Mesendoderm (in vitro differentiated cells): Measurements from ENCODE around the gene PTPN2.

ENCODE experiments used
- DNase-seq: peaks from one replicate; pipeline ENCODE4 v3.0.0; 2013
- H2AK5ac ChIP-seq: 2 replicates; pipeline ENCODE4 v1.6.1; 2013; ENCODE audit warnings: low read length, inconsistent platforms
- H2BK120ac ChIP-seq: 2 replicates; pipeline ENCODE4 v1.6.1; 2013; ENCODE audit warnings: low read depth, mild to moderate bottlenecking, low read length, moderate library complexity, mixed read lengths
- H2BK15ac ChIP-seq: replicated peaks from 2 replicates; pipeline ENCODE4 v1.6.1; 2013; ENCODE audit warnings: low read depth, mild to moderate bottlenecking, moderate library complexity
- H2BK5ac ChIP-seq: 2 replicates; pipeline ENCODE4 v1.6.1; 2013; ENCODE audit warnings: low read length, inconsistent platforms
- H3K18ac ChIP-seq: 2 replicates; pipeline ENCODE4 v1.6.1; 2013; ENCODE audit warnings: mild to moderate bottlenecking, low read length, mixed read lengths
- H3K23ac ChIP-seq: one replicate; pipeline ENCODE4 v1.6.1; 2013; ENCODE audit warnings: low read length
- H3K27ac ChIP-seq: 2 replicates; pipeline ENCODE4 v1.5.1; 2013; ENCODE audit warnings: low read depth, mild to moderate bottlenecking, inconsistent platforms, low read length, moderate library complexity
- H3K27me3 ChIP-seq: 2 replicates; pipeline ENCODE4 v1.6.1; 2013; ENCODE audit warnings: low read length, control low read depth, mild to moderate bottlenecking, inconsistent platforms; ENCODE audit not compliant: insufficient read depth, poor library complexity
- H3K36me3 ChIP-seq: 2 replicates; pipeline ENCODE4 v1.6.1; 2013; ENCODE audit warnings: low read length, inconsistent platforms; ENCODE audit not compliant: control insufficient read depth, insufficient read depth
- H3K4ac ChIP-seq: one replicate; pipeline ENCODE4 v1.6.1; 2013; ENCODE audit warnings: low read depth, mild to moderate bottlenecking, low read length, moderate library complexity
- H3K4me1 ChIP-seq: 2 replicates; pipeline ENCODE4 v1.6.1; 2013; ENCODE audit warnings: low read depth, low read length, inconsistent platforms; ENCODE audit not compliant: control insufficient read depth
- H3K4me2 ChIP-seq: 2 replicates; pipeline ENCODE4 v1.6.1; 2013; ENCODE audit warnings: low read length
- H3K4me3 ChIP-seq: 2 replicates; pipeline ENCODE4 v1.5.1; 2013; ENCODE audit warnings: mild to moderate bottlenecking, low read length
- H3K56ac ChIP-seq: one replicate; pipeline ENCODE4 v1.6.1; 2013; ENCODE audit warnings: low read length
- H3K79me1 ChIP-seq: 2 replicates; pipeline ENCODE4 v1.6.1; 2013; ENCODE audit warnings: low read length, inconsistent platforms
- H3K79me2 ChIP-seq: 2 replicates; pipeline ENCODE4 v1.6.1; 2013; ENCODE audit warnings: mild to moderate bottlenecking, low read length; ENCODE audit not compliant: control insufficient read depth, insufficient read depth
- H3K9ac ChIP-seq: 2 replicates; pipeline ENCODE4 v1.6.1; 2013; ENCODE audit warnings: low read length, inconsistent platforms
- H4K5ac ChIP-seq: one replicate; pipeline ENCODE4 v1.6.1; 2013; ENCODE audit warnings: low read length
- H4K8ac ChIP-seq: one replicate; pipeline ENCODE4 v1.6.1; 2013; ENCODE audit warnings: low read depth, mild to moderate bottlenecking, control low read depth, low read length, moderate library complexity
- WGBS: extraction: QIAGEN DNeasy Blood & Tissue Kit; methylation state at CpG from one replicate; pipeline ENCODE4 v1.1.7; 2013; ENCODE audit warnings: low lambda C conversion rate, missing lambda C conversion rate; ENCODE audit not compliant: insufficient coverage; ENCODE audit errors: extremely low coverage; 5-methylcytosine and 5-hydroxymethylcytosine counted together

PTPN2 gene

GRCh38 chr18:12862467-12862866 is 21.6 kb downstream of the PTPN2 start:
- H3K56ac ChIP-seq = peak overlapping the region; percentile 44
- H3K27ac ChIP-seq = no peak overlapping the region
- WGBS = no CpG with 5 or more reads among the region's 2 CpGs

DNA sequence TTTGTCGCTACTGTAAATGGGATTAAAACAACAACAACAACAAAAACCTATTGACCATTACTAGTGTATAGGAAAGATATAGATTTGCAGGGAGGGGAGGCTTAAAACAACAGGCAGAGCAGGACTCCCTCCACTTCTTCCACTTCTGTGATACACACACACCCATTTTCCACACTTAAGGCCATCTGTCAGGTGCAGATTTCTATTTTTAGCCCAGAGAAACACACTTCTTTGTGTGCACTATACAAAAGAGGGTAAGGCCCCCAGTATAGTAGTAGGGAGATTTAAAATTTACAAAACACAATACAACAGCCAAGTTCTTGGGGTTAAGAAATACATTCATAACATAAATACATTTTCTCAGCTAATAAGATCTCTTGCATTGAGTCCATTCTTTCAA is 22.4 kb downstream of the PTPN2 start:
- Histone ChIP-seq H3K4me2 (no peak overlapping the region), H3K4ac (no peak overlapping the region), H3K27ac (no peak overlapping the region)

More at GRCh38 chr18:12862467-12862866, 21.6 kb downstream of the PTPN2 start:
- no peak overlapping the region for H3K4me2 ChIP-seq
- no peak overlapping the region for H3K4ac ChIP-seq
- no peak overlapping the region for H4K5ac ChIP-seq
- peaks cover 2% of the 10 kb centered on the region for H3K79me1 ChIP-seq
- H3K9ac ChIP-seq = peak overlapping the region; percentile 33
- H2BK120ac ChIP-seq = no peak overlapping the region
- H3K79me2 ChIP-seq = peaks cover 30% of the 10 kb centered on the region
- no peak overlapping the region for H3K4me3 ChIP-seq
- no peak overlapping the region for H2AK5ac ChIP-seq
- H3K23ac ChIP-seq = no peak overlapping the region
- no peak overlapping the region for H2BK5ac ChIP-seq
- no peak overlapping the region for H4K8ac ChIP-seq
- H2BK15ac ChIP-seq = no peak overlapping the region
- H3K18ac ChIP-seq = no peak overlapping the region
- peaks cover 5% of the 10 kb centered on the region for H3K4me1 ChIP-seq
- DNase-seq = peak; percentile 98
- H3K36me3 ChIP-seq = no peaks in the 10 kb centered on the region
- H3K27me3 ChIP-seq = no peaks in the 10 kb centered on the region

DNA sequence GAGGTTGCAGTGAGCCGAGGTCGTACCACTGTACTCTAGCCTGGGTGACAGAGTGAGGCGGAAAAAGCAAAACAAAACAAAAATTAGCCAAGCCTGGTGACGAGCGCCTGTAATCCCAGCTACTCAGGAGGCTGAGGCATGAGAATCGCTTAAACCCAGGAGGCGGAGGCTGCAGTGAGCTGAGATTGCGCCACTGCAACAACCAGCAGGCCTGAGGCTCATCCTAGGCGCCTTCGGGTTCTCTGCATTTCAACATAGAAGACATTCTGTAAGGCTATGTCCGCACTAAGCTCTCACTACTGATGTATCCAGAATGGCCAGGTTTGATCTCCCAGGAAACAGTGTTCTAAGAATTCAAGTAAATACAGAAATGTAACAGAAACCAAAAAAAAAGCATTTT is 23.5 kb downstream of the PTPN2 start:
- Histone ChIP-seq H3K79me1 (peaks cover 9% of the 10 kb centered on the region), H3K23ac (no peak overlapping the region), H3K4ac (no peak overlapping the region), H3K4me3 (no peak overlapping the region), H2AK5ac (no peak overlapping the region), H3K18ac (no peak overlapping the region), H3K79me2 (peaks cover 36% of the 10 kb centered on the region), H3K27ac (no peak overlapping the region), H2BK5ac (no peak overlapping the region), H3K4me1 (peaks cover 5% of the 10 kb centered on the region), H2BK120ac (no peak overlapping the region), H2BK15ac (no peak overlapping the region), H3K4me2 (no peak overlapping the region), H4K8ac (no peak overlapping the region), H3K27me3 (no peaks in the 10 kb centered on the region), H4K5ac (no peak overlapping the region), H3K56ac (no peak overlapping the region), H3K9ac (no peak overlapping the region), H3K36me3 (no peaks in the 10 kb centered on the region)
- DNase-seq = no peak
- no CpG with 5 or more reads among the region's 11 CpGs for WGBS

More for the DNA sequence above, 22.4 kb downstream of the PTPN2 start:
- DNase-seq = no peak
- H2AK5ac ChIP-seq = no peak overlapping the region
- H3K27me3 ChIP-seq = no peaks in the 10 kb centered on the region
- H3K23ac ChIP-seq = no peak overlapping the region
- H3K36me3 ChIP-seq = no peaks in the 10 kb centered on the region
- H3K4me3 ChIP-seq = no peak overlapping the region
- H2BK5ac ChIP-seq = no peak overlapping the region
- peaks cover 5% of the 10 kb centered on the region for H3K4me1 ChIP-seq
- H4K5ac ChIP-seq = no peak overlapping the region
- no peak overlapping the region for H3K9ac ChIP-seq
- no peak overlapping the region for H2BK15ac ChIP-seq
- H3K56ac ChIP-seq = no peak overlapping the region
- H2BK120ac ChIP-seq = no peak overlapping the region
- WGBS = no CpG with 5 or more reads among the region's 1 CpG
- H4K8ac ChIP-seq = no peak overlapping the region
- peaks cover 30% of the 10 kb centered on the region for H3K79me2 ChIP-seq
- peaks cover 3% of the 10 kb centered on the region for H3K79me1 ChIP-seq
- H3K18ac ChIP-seq = no peak overlapping the region

- Histone ChIP-seq H3K36me3 (no peaks in the 10 kb centered on the region), H3K79me1 (peaks cover 15% of the 10 kb centered on the region), H3K4me3 (no peak overlapping the region), H2BK120ac (no peak overlapping the region), H2AK5ac (no peak overlapping the region), H3K27me3 (no peaks in the 10 kb centered on the region), H3K9ac (no peak overlapping the region), H3K4me2 (no peak overlapping the region), H3K27ac (no peak overlapping the region), H3K18ac (no peak overlapping the region), H3K4me1 (peaks cover 5% of the 10 kb centered on the region), H4K5ac (no peak overlapping the region), H4K8ac (no peak overlapping the region), H3K79me2 (peaks cover 35% of the 10 kb centered on the region), H3K56ac (no peak overlapping the region), H2BK5ac (no peak overlapping the region), H3K4ac (no peak overlapping the region), H2BK15ac (no peak overlapping the region), H3K23ac (no peak overlapping the region)
- 100% methylated on average over 3 of the region's 5 CpGs for WGBS
- no peak for DNase-seq
Measured at GRCh38 chr18:12858991-12859390, 25.0 kb downstream of the PTPN2 start.

DNA sequence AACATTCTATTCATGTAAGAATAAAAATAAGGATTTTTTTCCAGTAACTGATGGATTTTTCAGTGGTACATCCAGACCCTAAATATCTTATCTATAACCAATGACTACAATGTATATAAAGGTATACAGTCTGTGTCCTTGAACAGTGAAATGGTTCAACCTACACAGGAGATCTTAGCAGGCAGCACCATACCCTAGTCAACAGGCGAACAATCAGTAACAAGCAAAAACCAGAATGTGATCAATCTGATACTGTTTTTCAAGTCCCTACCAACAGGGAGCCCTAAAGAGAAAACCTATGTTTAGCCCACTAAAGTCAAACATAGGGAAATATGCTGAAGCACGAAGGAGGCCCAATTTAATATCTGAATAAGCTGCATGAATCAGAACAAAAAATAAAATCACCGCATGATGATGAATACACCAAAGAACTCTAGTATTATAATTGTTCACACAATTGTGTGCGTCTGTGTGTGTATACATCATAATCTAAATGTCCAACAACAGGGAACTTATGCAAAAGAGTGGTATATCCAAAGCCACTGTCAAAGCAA is 26.0 kb downstream of the PTPN2 start:
- DNase-seq = no peak
- no peaks in the 10 kb centered on the region for H3K27me3 ChIP-seq
- no peak overlapping the region for H2BK120ac ChIP-seq
- no peak overlapping the region for H3K56ac ChIP-seq
- peaks cover 38% of the 10 kb centered on the region for H3K79me2 ChIP-seq
- no peak overlapping the region for H2AK5ac ChIP-seq
- no peak overlapping the region for H2BK15ac ChIP-seq
- no peak overlapping the region for H3K23ac ChIP-seq
- H3K4ac ChIP-seq = no peak overlapping the region
- peaks cover 5% of the 10 kb centered on the region for H3K4me1 ChIP-seq
- no peak overlapping the region for H3K9ac ChIP-seq
- H3K27ac ChIP-seq = no peak overlapping the region
- no peak overlapping the region for H2BK5ac ChIP-seq
- no peaks in the 10 kb centered on the region for H3K36me3 ChIP-seq
- H4K8ac ChIP-seq = no peak overlapping the region
- no CpG with 5 or more reads among the region's 4 CpGs for WGBS
- no peak overlapping the region for H3K4me3 ChIP-seq
- H3K79me1 ChIP-seq = peaks cover 19% of the 10 kb centered on the region
- no peak overlapping the region for H3K4me2 ChIP-seq
- no peak overlapping the region for H4K5ac ChIP-seq
- H3K18ac ChIP-seq = no peak overlapping the region
